Endometrial microvascular endothelial cells (primary cell): ENCODE data around the gene SLC8B1. TPM values are rescaled to one million over a fixed set of nuclear protein-coding genes. Genes with fewer than 3 reads are reported as not detected.

Experiments
- in situ Hi-C: cut with HindIII; loops from 2 replicates; pipeline ENCODE4 v1.10.0; 2017; ENCODE audit warnings: low sequenced_read_pairs, low pct_unique_long_range_greater_than_20kb; ENCODE audit errors: inconsistent ontology term
- total RNA-seq: library from RNA; depleted of rRNA; stranded (reverse); fragments of >200 nt; gene quantifications from one replicate; pipeline ENCODE4 v1.2.3, GENCODE V29; 2015; ENCODE audit errors: inconsistent ontology term

SLC8B1 gene
- total RNA-seq, 1 donor from 2014 or later: 78.8 TPM

GRCh38 chr12:113299619-113300237 is 35.2 kb downstream of the SLC8B1 start:
- in situ Hi-C loops: no loop called here

GRCh38 chr12:113298861-113299545 is 35.9 kb downstream of the SLC8B1 start:
- in situ Hi-C loops: no loop called here

- in situ Hi-C loops: no loop called here
Measured at GRCh38 chr12:113298472-113298817, 36.5 kb downstream of the SLC8B1 start.

- in situ Hi-C loops: no loop called here
Measured at GRCh38 chr12:113297621-113298471, 37.1 kb downstream of the SLC8B1 start.

GRCh38 chr12:113297214-113297587 is 37.7 kb downstream of the SLC8B1 start:
- in situ Hi-C loops: no loop called here

- in situ Hi-C loops: no loop called here
Measured at GRCh38 chr12:113296557-113297213, 38.2 kb downstream of the SLC8B1 start.

GRCh38 chr12:113295886-113296556 is 38.9 kb downstream of the SLC8B1 start:
- in situ Hi-C loops: no loop called here

GRCh38 chr12:113293100-113293499 is 41.8 kb downstream of the SLC8B1 start:
- in situ Hi-C loops: no loop called here

- in situ Hi-C loops: no loop called here
Measured at GRCh38 chr12:113292547-113292946, 42.4 kb downstream of the SLC8B1 start.

- in situ Hi-C loops: no loop called here
Measured at GRCh38 chr12:113292091-113292490, 42.8 kb downstream of the SLC8B1 start.

- in situ Hi-C loops: no loop called here
Measured at GRCh38 chr12:113291586-113291985, 43.3 kb downstream of the SLC8B1 start.

GRCh38 chr12:113290506-113290905 is 44.4 kb downstream of the SLC8B1 start:
- in situ Hi-C loops: no loop called here

- in situ Hi-C loops: no loop called here
Measured at GRCh38 chr12:113289361-113289760, 45.5 kb downstream of the SLC8B1 start.

- in situ Hi-C loops: no loop called here
Measured at GRCh38 chr12:113287899-113288282, 47.0 kb downstream of the SLC8B1 start.

- in situ Hi-C loops: no loop called here
Measured at GRCh38 chr12:113287146-113287898, 47.6 kb downstream of the SLC8B1 start.

- in situ Hi-C loops: no loop called here
Measured at GRCh38 chr12:113286712-113287111, 48.2 kb downstream of the SLC8B1 start.

- in situ Hi-C loops: no loop called here
Measured at GRCh38 chr12:113285679-113286610, 49.0 kb downstream of the SLC8B1 start.
